ENCODE measurements around the gene PRRX2. TPM values are rescaled to one million over a fixed set of nuclear protein-coding genes. Genes with fewer than 3 reads are reported as not detected.

PRRX2 gene
- polyA plus RNA-seq, 6 donors from 2014 or later, result not detected

GRCh38 chr9:129714511-129715061 is 49.1 kb downstream of the PRRX2 start:
- no peak overlapping the region for H3K27ac Mint-ChIP-seq
- no peak for DNase-seq
- H3K27me3 Mint-ChIP-seq, result peaks cover 19 to 47% (median 46%) of the 10 kb centered on the region in 3 donors
- no peak overlapping the region for H3K4me3 Mint-ChIP-seq
- no peaks in the 10 kb centered on the region for H3K36me3 Mint-ChIP-seq
- H3K4me1 Mint-ChIP-seq, result peaks cover 0 to 4% (median 0%) of the 10 kb centered on the region in 3 donors
- H3K9me3 Mint-ChIP-seq, result peaks cover 0 to 2% (median 0%) of the 10 kb centered on the region in 7 donors
- ATAC-seq (ENCODE audit: low read depth in 2 of 2), result no peak

DNA sequence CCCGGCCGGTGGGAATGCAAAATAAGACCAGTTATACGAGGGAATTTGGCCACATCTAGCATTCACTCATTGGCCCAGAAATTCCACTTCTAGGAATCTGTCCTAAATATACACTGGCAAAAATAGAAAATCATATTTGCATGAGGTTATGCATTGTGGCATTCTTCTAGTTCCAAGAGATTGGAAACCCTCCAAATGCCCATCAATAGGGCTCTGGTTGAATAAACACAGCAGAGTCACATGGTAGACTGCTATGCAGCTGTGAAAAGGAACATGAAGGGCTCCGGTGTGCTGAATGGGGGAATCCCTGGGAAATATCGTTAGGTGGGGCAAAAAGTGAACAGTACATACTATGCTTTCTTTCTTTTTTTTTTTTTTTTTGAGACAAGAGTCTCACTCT is 50.6 kb downstream of the PRRX2 start:
- peaks cover 0 to 2% (median 0%) of the 10 kb centered on the region in 7 donors for H3K9me3 Mint-ChIP-seq
- H3K27ac Mint-ChIP-seq, result peak overlapping the region in 2 of 6 donors; percentile 11 to 42
- H3K27me3 Mint-ChIP-seq, result peaks cover 18 to 47% (median 40%) of the 10 kb centered on the region in 3 donors
- no peaks in the 10 kb centered on the region for H3K36me3 Mint-ChIP-seq
- DNase-seq (no peak), ATAC-seq (ENCODE audit: low read depth in 2 of 2) (no peak)
- H3K4me3 Mint-ChIP-seq, result no peak overlapping the region
- peaks cover 0 to 4% (median 0%) of the 10 kb centered on the region in 3 donors for H3K4me1 Mint-ChIP-seq

DNA sequence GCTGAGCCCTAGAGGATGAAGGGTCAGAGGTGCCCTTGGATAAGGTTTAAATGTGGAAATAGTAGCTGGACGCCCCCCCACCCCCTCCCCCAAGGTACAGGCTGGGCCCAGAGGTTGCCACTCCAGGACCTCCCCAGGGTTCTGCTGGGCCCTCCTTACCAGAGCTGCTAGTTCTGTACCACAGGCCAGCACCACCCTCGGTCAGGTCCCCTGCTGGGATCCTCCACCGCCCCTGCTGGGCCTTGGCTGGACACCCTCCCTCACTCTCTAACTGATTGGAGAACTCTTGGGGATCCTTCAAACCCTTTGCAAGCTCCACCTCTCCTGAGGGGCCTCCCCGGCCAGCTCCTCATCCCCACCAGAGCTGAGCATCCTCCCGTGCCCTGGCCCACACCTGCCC is 52.5 kb downstream of the PRRX2 start:
- ATAC-seq (ENCODE audit: low read depth in 2 of 2) (no peak), DNase-seq (no peak)
- H3K4me3 Mint-ChIP-seq, result no peak overlapping the region
- no peak overlapping the region for H3K27ac Mint-ChIP-seq
- H3K4me1 Mint-ChIP-seq, result no peaks in the 10 kb centered on the region
- peaks cover 0 to 2% (median 0%) of the 10 kb centered on the region in 7 donors for H3K9me3 Mint-ChIP-seq
- H3K27me3 Mint-ChIP-seq, result peaks cover 13 to 56% (median 39%) of the 10 kb centered on the region in 3 donors
- H3K36me3 Mint-ChIP-seq, result no peaks in the 10 kb centered on the region

GRCh38 chr9:129718647-129719046 is 53.2 kb downstream of the PRRX2 start:
- DNase-seq (no peak), ATAC-seq (ENCODE audit: low read depth in 2 of 2) (no peak)
- no peak overlapping the region for H3K27ac Mint-ChIP-seq
- H3K9me3 Mint-ChIP-seq, result no peaks in the 10 kb centered on the region
- H3K36me3 Mint-ChIP-seq, result no peaks in the 10 kb centered on the region
- peaks cover 12 to 58% (median 44%) of the 10 kb centered on the region in 3 donors for H3K27me3 Mint-ChIP-seq
- H3K4me3 Mint-ChIP-seq, result no peak overlapping the region
- H3K4me1 Mint-ChIP-seq, result no peaks in the 10 kb centered on the region

DNA sequence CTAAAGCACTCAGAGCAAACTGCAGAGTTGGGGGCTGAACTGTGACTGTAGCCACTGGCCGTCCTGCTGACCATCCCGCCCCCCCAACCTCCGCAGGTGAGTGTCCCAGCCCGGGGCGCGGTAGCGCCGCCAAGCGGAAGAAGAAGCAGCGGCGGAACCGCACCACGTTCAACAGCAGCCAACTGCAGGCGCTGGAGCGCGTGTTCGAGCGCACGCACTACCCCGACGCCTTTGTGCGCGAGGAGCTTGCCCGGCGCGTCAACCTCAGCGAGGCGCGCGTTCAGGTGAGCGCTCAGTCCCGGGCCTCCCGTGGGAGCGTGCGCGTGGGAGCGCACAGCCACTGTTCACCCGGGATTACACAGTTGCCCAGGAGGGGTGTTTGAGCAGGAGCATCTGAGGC is 53.7 kb downstream of the PRRX2 start:
- DNase-seq, result no peak
- no peak overlapping the region for H3K27ac Mint-ChIP-seq
- H3K9me3 Mint-ChIP-seq, result no peaks in the 10 kb centered on the region
- ATAC-seq (ENCODE audit: low read depth in 2 of 2), result no peak
- no peaks in the 10 kb centered on the region for H3K4me1 Mint-ChIP-seq
- no peak overlapping the region for H3K4me3 Mint-ChIP-seq
- no peaks in the 10 kb centered on the region for H3K36me3 Mint-ChIP-seq
- peaks cover 12 to 63% (median 47%) of the 10 kb centered on the region in 3 donors for H3K27me3 Mint-ChIP-seq

- no peak overlapping the region for H3K27ac Mint-ChIP-seq
- peaks cover 12 to 67% (median 51%) of the 10 kb centered on the region in 3 donors for H3K27me3 Mint-ChIP-seq
- H3K9me3 Mint-ChIP-seq, result no peaks in the 10 kb centered on the region
- H3K4me1 Mint-ChIP-seq, result no peaks in the 10 kb centered on the region
- no peak overlapping the region for H3K4me3 Mint-ChIP-seq
- ATAC-seq (ENCODE audit: low read depth in 2 of 2) (no peak), DNase-seq (no peak)
- peaks cover 0 to 7% of the 10 kb centered on the region in 2 donors for H3K36me3 Mint-ChIP-seq
Measured at GRCh38 chr9:129720181-129720864, 54.9 kb downstream of the PRRX2 start.

- no peak overlapping the region for H3K4me3 Mint-ChIP-seq
- H3K27me3 Mint-ChIP-seq, result peaks cover 6 to 62% (median 44%) of the 10 kb centered on the region in 3 donors
- no peak overlapping the region for H3K27ac Mint-ChIP-seq
- DNase-seq (no peak), ATAC-seq (ENCODE audit: low read depth in 2 of 2) (no peak)
- H3K4me1 Mint-ChIP-seq, result no peaks in the 10 kb centered on the region
- peaks cover 0 to 7% of the 10 kb centered on the region in 2 donors for H3K36me3 Mint-ChIP-seq
- no peaks in the 10 kb centered on the region for H3K9me3 Mint-ChIP-seq
Measured at GRCh38 chr9:129720865-129721545, 55.6 kb downstream of the PRRX2 start.

DNA sequence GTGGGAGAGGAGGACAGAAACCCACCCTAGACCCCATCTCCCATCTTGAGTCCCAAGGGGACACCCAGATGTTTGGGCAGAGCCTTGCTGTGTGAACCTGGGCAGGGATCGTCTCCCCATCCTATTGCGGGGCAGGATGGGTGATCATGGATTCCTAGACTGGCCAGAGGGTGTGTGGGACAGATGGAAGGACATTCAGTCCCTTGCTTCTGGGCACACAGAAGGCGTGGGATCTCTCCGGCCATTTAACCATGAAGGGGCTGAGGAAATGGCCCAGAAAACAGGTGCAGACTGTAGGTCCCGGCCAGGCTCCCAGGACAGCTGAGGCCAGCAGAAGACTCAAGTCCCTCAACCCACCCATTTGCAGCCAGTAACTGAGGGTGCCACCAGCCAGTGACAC is 57.5 kb downstream of the PRRX2 start:
- Mint-ChIP-seq H3K9me3 (no peaks in the 10 kb centered on the region), H3K4me3 (no peak overlapping the region), H3K4me1 (peaks cover 0 to 5% (median 0%) of the 10 kb centered on the region in 3 donors), H3K27ac (no peak overlapping the region), H3K27me3 (peaks cover 11 to 64% (median 34%) of the 10 kb centered on the region in 3 donors), H3K36me3 (peaks cover 0 to 7% of the 10 kb centered on the region in 2 donors)
- no peak for ATAC-seq (ENCODE audit: low read depth in 2 of 2)
- DNase-seq, result no peak

GRCh38 chr9:129724456-129725190 is 59.2 kb downstream of the PRRX2 start:
- H3K27me3 Mint-ChIP-seq, result peaks cover 13 to 69% (median 30%) of the 10 kb centered on the region in 3 donors
- H3K4me3 Mint-ChIP-seq, result peak overlapping the region in 1 of 8 donors; percentile 46
- DNase-seq (no peak), ATAC-seq (ENCODE audit: low read depth in 2 of 2) (no peak)
- H3K27ac Mint-ChIP-seq, result peak overlapping the region in 2 of 6 donors; percentile 59 to 84
- peaks cover 0 to 7% of the 10 kb centered on the region in 2 donors for H3K36me3 Mint-ChIP-seq
- H3K9me3 Mint-ChIP-seq, result no peaks in the 10 kb centered on the region
- H3K4me1 Mint-ChIP-seq, result peaks cover 0 to 5% (median 0%) of the 10 kb centered on the region in 3 donors

GRCh38 chr9:129725795-129726251 is 60.4 kb downstream of the PRRX2 start:
- no peak overlapping the region for H3K4me3 Mint-ChIP-seq

DNA sequence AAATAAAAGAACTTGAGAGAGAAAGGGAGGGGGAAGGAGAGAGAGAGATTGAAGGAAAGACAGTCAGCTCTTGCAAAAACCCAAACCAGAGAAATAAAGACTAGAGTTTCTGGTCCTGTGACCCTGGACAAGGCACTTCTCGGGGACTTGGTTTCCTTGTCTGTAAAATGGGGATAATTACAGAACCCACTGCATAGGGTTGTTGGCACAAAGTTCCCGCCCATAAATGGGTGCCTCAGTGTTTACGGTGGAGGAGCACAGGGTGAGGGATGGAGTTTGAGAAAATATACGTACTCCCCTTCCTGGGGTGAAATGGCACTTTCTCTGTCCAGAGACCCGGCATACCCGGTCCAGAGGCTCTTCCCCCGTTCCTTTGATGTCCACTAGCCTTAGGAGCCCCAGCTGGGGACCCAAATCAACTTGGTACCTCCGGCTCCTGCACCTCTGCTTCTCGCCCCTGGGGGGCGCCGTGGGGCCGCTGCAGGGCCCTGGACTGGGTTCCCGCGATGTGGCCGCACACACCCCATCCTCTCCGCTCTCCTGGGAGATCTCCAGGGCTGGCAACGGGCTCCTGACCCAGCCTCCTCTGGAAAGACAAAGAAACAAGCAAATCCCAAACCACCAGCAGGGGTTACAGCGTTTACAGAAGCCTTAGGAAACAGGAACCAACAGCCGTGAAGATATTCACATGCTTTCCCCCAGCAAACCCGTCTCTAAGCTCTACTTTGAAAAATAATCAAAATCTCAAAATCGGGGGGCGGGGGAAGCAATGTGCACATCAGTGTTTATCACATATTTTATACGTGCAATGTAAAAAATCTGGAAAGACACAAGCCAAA is 61.1 kb downstream of the PRRX2 start:
- ATAC-seq (ENCODE audit: low read depth in 2 of 2) (peak; percentile 56 to 75), DNase-seq (peak; percentile 31)
- Mint-ChIP-seq H3K4me1 (peaks cover 0 to 10% (median 0%) of the 10 kb centered on the region in 3 donors), H3K27me3 (peaks cover 10 to 66% (median 33%) of the 10 kb centered on the region in 3 donors), H3K4me3 (peak overlapping the region in 3 of 8 donors; percentile 5 to 19 (median 16)), H3K27ac (peak overlapping the region in 1 of 6 donors; percentile 59), H3K9me3 (no peaks in the 10 kb centered on the region), H3K36me3 (peaks cover 0 to 7% of the 10 kb centered on the region in 2 donors)

More at GRCh38 chr9:129725795-129726251, 60.4 kb downstream of the PRRX2 start:
- ATAC-seq (ENCODE audit: low read depth in 2 of 2) (no peak), DNase-seq (no peak)
- peaks cover 10 to 65% (median 28%) of the 10 kb centered on the region in 3 donors for H3K27me3 Mint-ChIP-seq
- H3K27ac Mint-ChIP-seq, result peak overlapping the region in 1 of 6 donors; percentile 30
- peaks cover 0 to 5% (median 0%) of the 10 kb centered on the region in 3 donors for H3K4me1 Mint-ChIP-seq
- H3K36me3 Mint-ChIP-seq, result peaks cover 0 to 7% of the 10 kb centered on the region in 2 donors
- H3K9me3 Mint-ChIP-seq, result no peaks in the 10 kb centered on the region

GRCh38 chr9:129728744-129729143 is 63.3 kb downstream of the PRRX2 start:
- H3K4me1 Mint-ChIP-seq, result peaks cover 0 to 11% (median 0%) of the 10 kb centered on the region in 3 donors
- H3K9me3 Mint-ChIP-seq, result no peaks in the 10 kb centered on the region
- no peak for ATAC-seq (ENCODE audit: low read depth in 2 of 2)
- H3K36me3 Mint-ChIP-seq, result peaks cover 0 to 7% of the 10 kb centered on the region in 2 donors
- no peak overlapping the region for H3K27ac Mint-ChIP-seq
- peaks cover 10 to 59% (median 32%) of the 10 kb centered on the region in 3 donors for H3K27me3 Mint-ChIP-seq
- no peak overlapping the region for H3K4me3 Mint-ChIP-seq
- no peak for DNase-seq

All from naive B cell (primary cell).